ENCODE results near the gene KLHL29.

DNA sequence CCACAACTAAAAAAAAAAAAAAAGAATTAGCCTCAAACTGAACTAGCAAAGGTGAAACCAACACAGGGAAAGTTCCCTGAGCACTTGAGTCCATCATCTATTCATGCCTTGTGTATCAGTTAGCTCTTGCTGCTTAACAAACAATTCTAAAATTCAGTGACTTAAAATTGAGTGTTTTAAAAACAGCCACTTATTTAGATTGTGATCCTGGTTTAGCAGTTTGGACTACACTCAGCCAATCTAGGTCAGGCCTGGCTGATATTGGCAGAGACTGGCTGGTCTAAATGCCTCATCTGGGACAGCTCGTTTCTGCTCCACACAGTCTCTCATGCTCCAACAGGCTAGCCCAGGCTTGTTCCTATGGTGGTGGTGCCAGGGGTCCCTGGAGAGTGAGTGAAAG, 294.1 kb downstream of the KLHL29 start:
- TF ChIP-seq, protein P1, sequence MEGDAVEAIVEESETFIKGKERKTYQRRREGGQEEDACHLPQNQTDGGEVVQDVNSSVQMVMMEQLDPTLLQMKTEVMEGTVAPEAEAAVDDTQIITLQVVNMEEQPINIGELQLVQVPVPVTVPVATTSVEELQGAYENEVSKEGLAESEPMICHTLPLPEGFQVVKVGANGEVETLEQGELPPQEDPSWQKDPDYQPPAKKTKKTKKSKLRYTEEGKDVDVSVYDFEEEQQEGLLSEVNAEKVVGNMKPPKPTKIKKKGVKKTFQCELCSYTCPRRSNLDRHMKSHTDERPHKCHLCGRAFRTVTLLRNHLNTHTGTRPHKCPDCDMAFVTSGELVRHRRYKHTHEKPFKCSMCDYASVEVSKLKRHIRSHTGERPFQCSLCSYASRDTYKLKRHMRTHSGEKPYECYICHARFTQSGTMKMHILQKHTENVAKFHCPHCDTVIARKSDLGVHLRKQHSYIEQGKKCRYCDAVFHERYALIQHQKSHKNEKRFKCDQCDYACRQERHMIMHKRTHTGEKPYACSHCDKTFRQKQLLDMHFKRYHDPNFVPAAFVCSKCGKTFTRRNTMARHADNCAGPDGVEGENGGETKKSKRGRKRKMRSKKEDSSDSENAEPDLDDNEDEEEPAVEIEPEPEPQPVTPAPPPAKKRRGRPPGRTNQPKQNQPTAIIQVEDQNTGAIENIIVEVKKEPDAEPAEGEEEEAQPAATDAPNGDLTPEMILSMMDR (conservative IDR thresholded peaks at IDR 0.05; ENCODE audit: low read length) = no peak
- no peak for TF ChIP-seq EZH2phosphoT487 (IDR thresholded peaks at IDR 0.05; ENCODE audit: borderline replicate concordance, low read depth, low read length)

All from OCI-LY7 (cell line).